Keratinocyte (primary cell): ENCODE measurements around the gene LYPD5. TPM values are rescaled to one million over a fixed set of nuclear protein-coding genes. Genes with fewer than 3 reads are reported as not detected.
A peak's percentile ranks its signal among the peaks of the same experiment; 100 is the strongest.

Source experiments
- DNase-seq: peaks from one replicate; pipeline ENCODE4 v3.0.0-alpha.2; 2011; ENCODE audit warnings: low read depth, missing footprints, low spot score
- FAIRE-seq: peaks from 2 replicates; lab custom pipeline; 2011; peaks lifted over from hg19 to GRCh38; lab: Jason Lieb, UNC
- H2AFZ ChIP-seq: 2 replicates; pipeline ENCODE4 v1.6.0; 2012; ENCODE audit warnings: low read length, control low read depth, inconsistent platforms; ENCODE audit not compliant: control insufficient read depth
- H3K27ac ChIP-seq: 2 replicates; pipeline ENCODE4 v1.5.1; 2011; ENCODE audit warnings: low read length; ENCODE audit not compliant: control insufficient read depth, insufficient read depth
- H3K27me3 ChIP-seq: 3 replicates; pipeline ENCODE4 v1.6.0; 2011; ENCODE audit warnings: low read length; ENCODE audit not compliant: control insufficient read depth, insufficient read depth; ENCODE audit errors: extremely low read depth
- H3K36me3 ChIP-seq, 2 experiments: 2 replicates in 1 of 2; 3 replicates in 1 of 2; pipeline ENCODE4 v1.5.1; 2011; ENCODE audit warnings: low read length in 2 of 2, mild to moderate bottlenecking in 1 of 2; ENCODE audit not compliant: control insufficient read depth in 2 of 2, insufficient read depth in 2 of 2; ENCODE audit errors: extremely low read depth in 1 of 2
- H3K4me1 ChIP-seq: 3 replicates; pipeline ENCODE4 v1.5.1; 2011; ENCODE audit warnings: low read length; ENCODE audit not compliant: control insufficient read depth, insufficient read depth; ENCODE audit errors: extremely low read depth
- H3K4me2 ChIP-seq: 3 replicates; pipeline ENCODE4 v1.6.0; 2011; ENCODE audit warnings: low read depth, low read length; ENCODE audit not compliant: control insufficient read depth, insufficient read depth; ENCODE audit errors: extremely low read depth
- H3K4me3 ChIP-seq, 3 experiments: fragments of 200-600 bp in 1 of 3; sonication (generic) in 1 of 3; 2 replicates in 2 of 3; 3 replicates in 1 of 3; pipeline ENCODE4 v1.5.1; 2011 to 2016; ENCODE audit warnings: low read length in 3 of 3, mild to moderate bottlenecking in 3 of 3, control low read depth in 2 of 3, inconsistent platforms in 1 of 3, low read depth in 1 of 3, mixed read lengths in 1 of 3, mixed run types in 1 of 3, moderate library complexity in 1 of 3; ENCODE audit not compliant: control insufficient read depth in 2 of 3, insufficient read depth in 2 of 3; ENCODE audit errors: extremely low read depth in 1 of 3
- H3K79me2 ChIP-seq: 2 replicates; pipeline ENCODE4 v1.6.0; 2012; ENCODE audit warnings: low read length; ENCODE audit not compliant: control insufficient read depth, insufficient read depth
- H3K9ac ChIP-seq: 3 replicates; pipeline ENCODE4 v1.6.0; 2011; ENCODE audit warnings: low read length; ENCODE audit not compliant: control insufficient read depth, insufficient read depth; ENCODE audit errors: extremely low read depth
- H3K9me1 ChIP-seq: 3 replicates; pipeline ENCODE4 v1.6.0; 2011; ENCODE audit warnings: low read length; ENCODE audit not compliant: control insufficient read depth, insufficient read depth; ENCODE audit errors: extremely low read depth
- H3K9me3 ChIP-seq: 2 replicates; pipeline ENCODE4 v1.5.1; 2012; ENCODE audit warnings: low read depth, low read length; ENCODE audit not compliant: control insufficient read depth
- H4K20me1 ChIP-seq: 3 replicates; pipeline ENCODE4 v1.6.0; 2011; ENCODE audit warnings: low read length; ENCODE audit not compliant: control insufficient read depth, insufficient read depth; ENCODE audit errors: extremely low read depth
- CTCF ChIP-seq, 3 experiments: IDR thresholded peaks in 1 of 3; conservative IDR thresholded peaks in 1 of 3; optimal IDR thresholded peaks in 1 of 3; 2 replicates in 2 of 3; 3 replicates in 1 of 3; pipeline versions ENCODE3 to v1.5.1; 2011; ENCODE audit warnings: low read length in 3 of 3, mild to moderate bottlenecking in 3 of 3, moderate library complexity in 2 of 3, control low read depth in 1 of 3, inconsistent platforms in 1 of 3; ENCODE audit not compliant: insufficient read depth in 2 of 3; ENCODE audit errors: extremely low read depth in 1 of 3
- EZH2 ChIP-seq: IDR thresholded peaks from one replicate; pipeline ENCODE4 v1.6.1; 2012; ENCODE audit warnings: inconsistent platforms, mild to moderate bottlenecking, low read length, moderate library complexity
- dilution Hi-C: fragments of 300-500 bp; cut with MboI; formaldehyde crosslinking; loops from one replicate; pipeline ENCODE4 v1.7.0; 2020; ENCODE audit warnings: low sequenced_read_pairs; ENCODE audit not compliant: extremely low pct_ligation_motif_present
- polyA plus RNA-seq, 5 experiments: library from polyadenylated mRNA; depleted of rRNA in 3 of 5; stranded (reverse) in 3 of 5; stranded (forward) in 1 of 5; unstranded in 1 of 5; fragments of >200 nt; gene quantifications; 1 replicate in 1 of 5; 2 replicates in 3 of 5; 3 replicates in 1 of 5; pipeline versions ENCODE4 v1.2.1 to v1.2.3, GENCODE V29; 2011 to 2012; ENCODE audit warnings: missing spikeins in 2 of 5, low read depth in 1 of 5, low replicate concordance in 1 of 5

Gene LYPD5
- polyA plus RNA-seq, 1 donor (not counting 4 experiments of a cell fraction or from before 2014, with no cell fraction given) = 4.2 TPM

GRCh38 chr19:43779147-43779819 lies 23.0 kb downstream of the LYPD5 start:
- Histone ChIP-seq H2AFZ (no peak overlapping the region), H3K27me3 (no peaks in the 10 kb centered on the region), H3K4me1 (peaks cover 58% of the 10 kb centered on the region), H3K9me1 (no peaks in the 10 kb centered on the region), H3K79me2 (peaks cover 3% of the 10 kb centered on the region), H3K36me3 (no peaks in the 10 kb centered on the region), H3K9me3 (no peaks in the 10 kb centered on the region), H3K27ac (no peak overlapping the region), H3K4me3 (peak overlapping the region in 2 of 3 experiments; percentile 37 to 71), H3K4me2 (peak overlapping the region; percentile 65), H4K20me1 (no peaks in the 10 kb centered on the region), H3K9ac (no peak overlapping the region)
- TF ChIP-seq CTCF (optimal IDR thresholded peaks at IDR 0.05 in 1 of 3, IDR thresholded peaks at IDR 0.05 in 1 of 3, conservative IDR thresholded peaks at IDR 0.05 in 1 of 3; ENCODE audit: extremely low read depth in 1 of 3, insufficient read depth in 2 of 3, low read length in 3 of 3) (no peak), EZH2 (no peak)
- dilution Hi-C loops = no loop called here
- FAIRE-seq = no peak
- no peak for DNase-seq

- TF ChIP-seq CTCF (optimal IDR thresholded peaks at IDR 0.05 in 1 of 3, IDR thresholded peaks at IDR 0.05 in 1 of 3, conservative IDR thresholded peaks at IDR 0.05 in 1 of 3; ENCODE audit: extremely low read depth in 1 of 3, insufficient read depth in 2 of 3, low read length in 3 of 3) (no peak), EZH2 (no peak)
- H3K9me1 ChIP-seq = no peaks in the 10 kb centered on the region
- H3K79me2 ChIP-seq = peaks cover 3% of the 10 kb centered on the region
- H3K36me3 ChIP-seq = no peaks in the 10 kb centered on the region
- H3K27me3 ChIP-seq = no peaks in the 10 kb centered on the region
- H3K4me2 ChIP-seq = no peak overlapping the region
- H2AFZ ChIP-seq = no peak overlapping the region
- H3K9me3 ChIP-seq = no peaks in the 10 kb centered on the region
- DNase-seq (no peak), FAIRE-seq (no peak)
- H3K4me1 ChIP-seq = peaks cover 52% of the 10 kb centered on the region
- H3K9ac ChIP-seq = no peak overlapping the region
- dilution Hi-C loops = no loop called here
- no peaks in the 10 kb centered on the region for H4K20me1 ChIP-seq
- H3K27ac ChIP-seq = no peak overlapping the region
- no peak overlapping the region for H3K4me3 ChIP-seq
Measured at GRCh38 chr19:43778651-43779050, 23.6 kb downstream of the LYPD5 start.
